CD1c-positive myeloid dendritic cell (primary cell): Measurements from ENCODE around the gene IAPP.
"Not testable (repeated sequence)": the region's sequence is repeated elsewhere in the genome, so short reads cannot be mapped to it uniquely, and the experiment has no call there.

Experiments used
- DNase-seq: peaks from one replicate; pipeline ENCODE4 v3.0.0-alpha.2; 2016; ENCODE audit errors: extremely low spot score

The IAPP gene

GRCh38 chr12:21379218-21379617 is 6.5 kb downstream of the IAPP start:
- no peak for DNase-seq

DNA sequence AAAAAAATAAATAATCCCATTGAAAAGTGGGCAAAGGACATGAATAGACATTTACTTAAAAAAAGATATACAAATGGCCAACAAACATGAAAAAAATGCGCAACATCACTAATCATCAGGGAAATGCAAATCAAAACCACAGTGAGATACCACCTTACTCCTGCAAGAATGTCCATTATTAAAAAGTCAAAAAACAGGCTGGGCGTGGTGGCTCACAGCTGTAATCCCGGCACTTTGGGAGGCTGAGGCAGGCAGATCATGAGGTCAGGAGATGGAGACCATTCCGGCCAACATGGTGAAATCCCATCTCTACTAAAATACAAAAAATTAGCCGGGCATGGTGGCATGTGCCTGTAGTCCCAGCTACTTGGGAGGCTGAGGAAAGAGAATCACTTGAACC is 8.6 kb downstream of the IAPP start:
- not testable (repeated sequence) for DNase-seq

DNA sequence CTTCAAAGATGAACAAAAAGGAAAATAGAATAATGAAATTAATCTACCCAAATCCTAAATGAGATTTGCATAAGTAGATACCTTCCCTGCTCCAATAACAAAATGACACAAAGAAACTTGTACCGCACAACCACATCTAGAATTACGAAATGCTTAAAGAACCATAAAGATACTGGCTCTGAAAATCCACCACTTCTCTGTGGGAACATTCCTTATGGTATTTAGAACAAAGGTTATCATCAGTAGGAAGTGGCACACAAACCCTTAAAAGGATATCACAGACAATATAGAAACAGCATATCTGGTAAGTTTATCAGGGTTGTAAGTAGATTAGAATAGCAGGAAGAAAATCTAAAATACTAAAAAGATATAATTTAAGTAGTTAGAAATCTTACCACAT is 11.6 kb downstream of the IAPP start:
- DNase-seq, result no peak

- no peak for DNase-seq
Observed at GRCh38 chr12:21387174-21387573, 14.5 kb downstream of the IAPP start.

DNA sequence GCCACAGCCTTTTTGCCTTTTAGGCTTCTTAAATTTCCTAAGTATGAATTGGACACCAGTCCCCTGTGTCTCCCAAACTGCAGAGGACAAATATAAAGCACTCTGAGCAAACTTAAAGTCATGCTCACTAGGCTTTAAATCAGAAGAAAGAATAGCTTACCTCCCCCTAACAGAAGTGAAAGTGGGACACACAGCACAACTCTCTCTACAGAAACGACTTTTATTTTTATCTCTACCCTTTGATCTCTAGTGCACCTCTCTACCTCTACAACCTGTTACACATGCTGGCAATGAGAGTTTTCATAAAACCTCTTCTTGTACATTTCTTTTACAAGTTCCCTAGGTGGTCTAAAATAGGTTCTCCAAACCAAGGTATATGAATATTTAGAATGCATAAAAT is 19.7 kb downstream of the IAPP start:
- DNase-seq, result no peak

DNA sequence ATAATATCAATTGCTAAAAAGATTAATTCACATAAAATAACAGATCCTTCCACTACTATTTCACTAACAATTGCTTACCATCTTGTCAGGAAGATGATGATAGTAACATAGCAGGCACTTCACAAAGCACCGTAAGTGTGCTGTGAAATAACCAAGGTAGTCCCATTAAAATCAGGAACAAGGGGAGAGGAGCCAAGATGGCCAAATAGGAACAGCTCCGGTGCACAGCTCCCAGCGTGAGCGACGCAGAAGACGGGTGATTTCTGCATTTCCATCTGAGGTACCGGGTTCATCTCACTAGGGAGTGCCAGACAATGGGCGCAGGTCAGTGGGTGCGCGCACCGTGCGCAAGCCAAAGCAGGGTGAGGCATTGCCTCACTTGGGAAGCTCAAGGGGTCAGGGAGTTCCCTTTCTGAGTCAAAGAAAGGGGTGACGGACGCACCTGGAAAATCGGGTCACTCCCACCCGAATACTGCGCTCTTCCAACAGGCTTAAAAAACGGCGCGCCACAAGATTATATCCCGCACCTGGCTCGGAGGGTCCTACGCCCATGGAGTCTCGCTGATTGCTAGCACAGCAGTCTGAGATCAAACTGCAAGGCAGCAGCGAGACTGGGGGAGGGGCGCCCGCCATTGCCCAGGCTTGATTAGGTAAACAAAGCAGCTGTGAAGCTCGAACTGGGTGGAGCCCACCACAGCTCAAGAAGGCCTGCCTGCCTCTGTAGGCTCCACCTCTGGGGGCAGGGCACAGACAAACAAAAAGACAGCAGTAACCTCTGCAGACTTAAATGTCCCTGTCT is 22.3 kb downstream of the IAPP start:
- DNase-seq, result not testable (repeated sequence)

GRCh38 chr12:21413369-21414277 is 40.9 kb downstream of the IAPP start:
- no peak for DNase-seq

DNA sequence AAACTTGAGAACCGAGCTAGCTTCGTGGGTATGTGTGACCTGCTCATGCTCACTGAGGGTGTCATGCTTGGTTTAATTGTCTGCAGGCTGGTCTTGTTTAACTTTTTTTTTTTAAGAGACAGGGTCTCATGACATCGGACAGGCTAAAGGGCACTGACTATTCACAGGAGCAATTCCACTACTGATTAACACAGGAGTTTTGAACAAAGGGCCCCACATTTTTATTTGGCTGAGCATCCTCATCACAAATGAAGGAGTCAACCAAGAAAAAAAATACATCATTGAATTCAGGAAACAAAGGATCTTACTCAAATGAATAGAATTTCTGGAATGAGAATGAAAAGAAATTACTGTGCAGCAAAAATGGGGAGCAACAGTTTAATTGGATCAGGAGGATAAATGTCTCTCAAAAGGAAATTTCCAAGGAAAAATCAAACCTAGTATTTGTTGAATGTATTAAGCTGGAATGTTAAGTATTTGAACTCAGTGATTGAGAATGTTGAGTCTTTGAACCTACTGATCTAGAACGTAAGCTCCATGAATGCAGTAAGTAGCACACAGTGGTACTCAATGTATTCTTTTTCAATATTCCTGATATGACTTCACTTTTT is 43.9 kb downstream of the IAPP start:
- no peak for DNase-seq

- DNase-seq, result not testable (repeated sequence)
Observed at GRCh38 chr12:21418398-21418797, 45.7 kb downstream of the IAPP start.

- DNase-seq, result not testable (repeated sequence)
Observed at GRCh38 chr12:21419009-21419699, 46.5 kb downstream of the IAPP start.

DNA sequence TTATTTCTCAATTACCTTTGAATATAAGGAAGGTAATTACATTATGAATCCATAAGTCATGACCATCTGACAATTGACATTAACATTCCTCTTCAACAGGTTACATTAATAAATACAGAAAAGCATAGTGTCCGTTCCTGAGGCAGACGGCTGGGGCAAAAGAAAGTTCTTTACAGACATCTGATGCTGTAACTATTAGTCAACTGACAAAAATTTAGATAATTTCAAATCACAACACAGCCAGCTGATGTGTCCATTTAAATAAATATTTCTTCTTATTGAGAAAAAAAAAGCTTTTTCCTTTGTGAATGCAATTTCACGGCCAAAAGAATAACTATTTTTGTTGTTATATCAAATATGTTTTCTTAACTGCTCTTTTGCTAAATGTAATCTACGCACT is 55.5 kb downstream of the IAPP start:
- DNase-seq, result no peak
